ENCODE measurements around the gene RNF8.
A peak's percentile ranks its signal among the peaks of the same experiment; 100 is the strongest.
"Not testable (repeated sequence)": the region's sequence is repeated elsewhere in the genome, so short reads cannot be mapped to it uniquely, and the experiment has no call there.

Gene RNF8

GRCh38 chr6:37321516-37322415, 32.0 kb upstream of the RNF8 start:
- no peak for DNase-seq

GRCh38 chr6:37323580-37323979, 30.2 kb upstream of the RNF8 start:
- DNase-seq: peak; percentile 28

- DNase-seq: no peak
Measured at GRCh38 chr6:37324131-37325033, 29.4 kb upstream of the RNF8 start.

DNA sequence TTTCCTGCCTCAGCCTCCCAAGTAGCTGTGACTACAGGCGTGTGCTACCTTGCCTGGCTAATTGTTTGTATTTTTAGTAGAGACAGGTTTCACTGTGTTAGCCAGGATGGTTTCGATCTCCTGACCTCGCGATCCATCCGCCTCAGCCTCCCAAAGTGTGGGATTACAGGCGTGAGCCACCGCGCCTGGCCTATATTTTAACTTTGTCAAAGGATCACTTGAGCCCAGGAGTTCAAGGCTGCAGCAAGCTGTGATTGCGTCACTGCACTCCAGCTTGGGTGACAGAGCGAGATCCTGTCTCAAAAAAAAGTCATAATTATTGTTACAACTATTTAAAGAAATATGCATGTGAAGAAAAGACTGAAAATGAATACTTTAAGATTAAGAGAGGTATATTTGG, 23.4 kb upstream of the RNF8 start:
- not testable (repeated sequence) for DNase-seq

DNA sequence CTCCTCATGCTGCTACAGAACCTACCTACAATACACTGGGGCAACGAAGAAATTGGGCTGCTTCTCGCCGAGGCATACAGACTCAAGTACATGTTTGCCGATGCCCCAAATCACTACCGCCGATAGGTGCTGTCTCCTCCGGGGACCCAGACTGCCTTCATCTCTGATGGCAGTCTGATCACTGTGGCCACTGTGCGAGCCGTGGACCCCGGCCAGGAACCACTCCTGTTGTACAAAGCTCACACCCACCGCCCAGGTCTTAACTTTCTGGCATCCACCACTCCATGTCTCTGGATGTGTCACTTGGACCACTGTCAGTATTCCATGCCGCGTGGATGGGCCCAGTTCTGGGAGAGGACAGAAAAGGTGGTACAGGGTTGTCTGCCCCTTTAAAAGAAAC, 22.7 kb upstream of the RNF8 start:
- DNase-seq: no peak

DNA sequence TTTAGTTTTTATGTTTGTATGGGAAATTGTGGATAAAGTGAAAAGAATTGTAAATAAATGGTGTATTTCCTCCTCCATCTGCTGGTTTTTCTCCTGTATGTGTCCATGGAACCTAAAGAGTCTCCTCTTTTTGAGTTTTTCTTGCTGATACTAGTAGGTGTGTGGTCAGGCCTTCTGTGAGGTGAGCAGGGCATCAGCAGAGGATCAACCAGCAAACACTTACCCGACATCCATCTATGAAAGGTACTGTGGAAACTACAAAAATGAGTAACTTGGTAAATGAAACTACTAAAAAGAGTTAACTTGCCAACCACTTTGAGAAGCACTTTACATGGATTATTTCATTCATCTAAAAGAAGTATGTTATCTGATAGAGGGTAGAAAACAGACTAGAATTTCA, 20.9 kb upstream of the RNF8 start:
- no peak for DNase-seq

DNA sequence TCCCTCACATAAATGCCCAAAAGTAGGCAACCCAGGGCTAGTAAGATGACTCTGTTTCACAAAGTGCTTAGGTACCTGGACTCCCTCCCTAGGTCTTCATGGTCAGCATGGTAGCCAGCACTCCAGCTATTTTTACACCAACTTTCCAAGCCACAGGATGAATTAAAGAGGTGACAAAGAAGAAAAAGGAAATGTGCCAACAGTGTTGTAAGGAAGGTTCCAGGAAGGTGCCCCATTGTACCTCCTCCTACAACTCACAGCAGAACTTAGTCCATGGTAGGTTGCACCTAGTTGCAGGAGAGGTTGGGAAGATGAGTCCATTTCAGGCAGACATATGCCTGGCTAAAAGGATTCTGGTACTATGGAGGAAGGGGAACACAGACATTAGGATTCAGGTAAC, 19.7 kb upstream of the RNF8 start:
- no peak for DNase-seq

DNA sequence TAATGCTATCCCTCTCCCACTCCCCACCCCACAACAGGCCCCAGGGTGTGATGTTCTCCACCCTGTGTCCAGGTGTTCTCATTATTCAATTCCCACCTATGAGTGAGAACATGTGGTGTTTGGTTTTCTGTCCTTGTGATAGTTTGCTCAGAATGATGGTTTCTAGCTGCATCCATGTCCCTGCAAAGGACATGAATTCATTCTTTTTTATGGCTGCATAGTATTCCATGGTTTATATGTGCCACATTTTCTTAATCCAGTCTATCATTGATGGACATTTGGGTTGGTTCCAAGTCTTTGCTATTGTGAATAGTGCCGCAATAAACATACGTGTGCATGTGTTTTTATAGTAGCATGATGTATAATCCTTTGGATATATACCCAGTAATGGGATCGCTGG, 15.5 kb upstream of the RNF8 start:
- DNase-seq: not testable (repeated sequence)

DNA sequence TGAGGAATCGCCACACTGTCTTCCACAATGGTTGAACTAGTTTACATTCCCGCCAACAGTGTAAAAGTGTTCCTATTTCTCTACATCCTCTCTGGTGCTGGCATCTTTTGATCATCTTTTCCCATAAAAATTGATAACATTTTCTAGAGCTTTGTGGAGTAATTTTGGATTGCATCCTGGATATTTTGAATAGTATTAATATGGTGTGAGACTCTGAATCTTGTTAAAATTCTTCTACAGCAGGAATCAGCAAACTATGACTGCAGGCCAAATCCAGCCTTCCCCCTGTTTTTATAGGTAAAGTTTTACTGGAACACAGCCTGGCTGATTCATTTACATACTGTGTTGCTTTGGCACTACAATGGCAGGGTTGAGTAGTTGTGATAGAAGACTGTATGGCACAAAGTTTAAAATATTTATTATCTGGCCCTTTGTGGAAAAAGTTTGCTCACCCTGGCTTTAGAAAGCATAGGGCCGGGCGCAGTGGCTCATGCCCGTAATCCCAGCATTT, 15.0 kb upstream of the RNF8 start:
- no peak for DNase-seq

- no peak for DNase-seq
Measured at GRCh38 chr6:37339741-37340638, 13.8 kb upstream of the RNF8 start.

GRCh38 chr6:37340639-37340943, 13.2 kb upstream of the RNF8 start:
- DNase-seq: no peak

DNA sequence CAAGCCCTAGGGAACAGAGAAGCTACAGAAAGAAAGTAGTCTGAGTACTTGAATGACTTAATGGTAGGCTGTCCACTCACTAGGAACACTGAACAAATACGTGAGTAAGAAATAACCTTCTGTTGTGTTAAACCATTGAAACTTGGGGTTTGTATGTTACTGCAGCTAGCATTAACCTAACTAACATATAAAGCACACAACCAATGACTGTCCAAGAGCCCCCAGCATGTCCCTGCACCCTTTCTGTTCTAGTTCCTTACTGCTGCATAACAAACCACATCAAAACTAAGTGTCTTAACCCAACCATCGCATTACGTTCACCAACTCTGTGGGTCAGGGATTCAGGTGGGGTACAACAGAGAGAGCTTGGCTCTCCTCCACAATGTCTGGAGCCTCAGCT, 10.5 kb upstream of the RNF8 start:
- no peak for DNase-seq

- DNase-seq: no peak
Measured at GRCh38 chr6:37344308-37344707, 9.5 kb upstream of the RNF8 start.

DNA sequence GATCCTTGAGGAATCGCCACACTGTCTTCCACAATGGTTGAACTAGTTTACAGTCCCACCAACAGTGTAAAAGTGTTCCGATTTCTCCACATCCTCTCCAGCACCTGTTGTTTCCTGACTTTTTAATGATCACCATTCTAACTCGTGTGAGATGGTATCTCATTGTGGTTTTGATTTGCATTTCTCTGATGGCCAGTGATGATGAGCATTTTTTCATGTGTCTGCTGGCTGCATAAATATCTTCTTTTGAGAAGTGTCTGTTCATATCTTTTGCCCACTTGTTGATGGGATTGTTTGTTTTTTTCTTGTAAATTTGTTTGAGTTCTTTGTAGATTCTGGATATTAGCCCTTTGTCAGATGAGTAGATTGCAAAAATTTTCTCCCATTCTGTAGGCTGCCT, 8.0 kb upstream of the RNF8 start:
- DNase-seq: not testable (repeated sequence)

DNA sequence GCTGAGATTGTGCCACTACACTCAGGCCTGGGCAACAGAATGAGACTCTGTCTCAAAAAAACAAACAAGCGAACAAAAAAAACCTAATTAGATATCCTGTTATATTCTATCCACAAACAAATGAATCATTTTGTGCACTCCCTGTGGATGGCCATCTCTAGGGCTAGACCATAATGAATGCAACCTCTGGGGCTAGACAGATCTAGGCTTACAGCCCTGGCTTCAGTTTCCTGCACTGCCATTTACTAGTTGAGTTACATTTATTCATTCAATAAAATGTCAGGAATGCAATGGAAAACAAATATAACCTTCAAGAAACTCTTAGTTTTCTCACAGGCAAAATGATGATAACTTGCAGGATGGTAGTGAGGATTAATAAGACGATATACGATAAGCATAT, 6.6 kb upstream of the RNF8 start:
- no peak for DNase-seq

DNA sequence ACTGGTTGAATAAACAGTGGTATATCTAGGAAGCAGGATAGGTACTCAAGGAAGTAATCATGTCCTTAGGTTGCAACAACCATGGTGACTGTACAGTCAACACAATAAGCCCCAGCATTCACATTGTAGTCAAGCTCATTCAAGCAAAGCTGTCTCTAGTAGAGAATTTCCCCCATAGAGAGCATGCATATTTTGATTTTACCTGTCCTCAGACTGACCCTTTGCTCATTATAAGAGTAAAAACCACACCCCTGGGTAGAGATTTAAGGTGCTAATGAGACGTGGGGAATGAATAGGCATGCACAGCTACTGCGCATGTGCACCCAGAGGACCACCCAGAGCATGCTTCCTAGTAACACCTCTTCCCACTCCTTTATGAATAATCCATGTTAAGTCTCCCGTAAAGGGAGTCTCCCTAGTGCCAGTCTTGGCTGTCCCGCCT, 6.1 kb upstream of the RNF8 start:
- no peak for DNase-seq

DNA sequence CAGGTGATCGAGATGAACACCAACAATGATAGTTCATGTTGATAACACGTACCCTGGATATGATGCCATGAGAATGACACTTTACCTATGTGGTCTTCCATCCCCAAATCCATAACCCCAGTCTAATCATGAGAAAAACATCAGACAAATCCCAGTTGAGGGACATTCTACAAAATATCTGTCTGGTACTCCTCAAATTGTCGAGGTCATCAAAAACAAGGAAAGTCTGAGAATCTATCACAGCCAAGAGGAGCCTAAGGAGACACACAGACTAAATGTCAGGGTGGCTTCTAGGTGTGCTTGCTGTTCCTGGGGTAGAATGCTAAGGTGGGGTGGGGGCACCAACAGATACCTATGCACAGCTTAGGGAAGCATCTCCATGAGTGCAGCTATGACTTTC, 2.8 kb upstream of the RNF8 start:
- DNase-seq: no peak

- no peak for DNase-seq
Measured at GRCh38 chr6:37352384-37352783, 1.4 kb upstream of the RNF8 start.

- peak; percentile 23 for DNase-seq
Measured at GRCh38 chr6:37354526-37355384, 972 bp downstream of the RNF8 start.

- DNase-seq: no peak
Measured at GRCh38 chr6:37357288-37357687, 3.5 kb downstream of the RNF8 start.

DNA sequence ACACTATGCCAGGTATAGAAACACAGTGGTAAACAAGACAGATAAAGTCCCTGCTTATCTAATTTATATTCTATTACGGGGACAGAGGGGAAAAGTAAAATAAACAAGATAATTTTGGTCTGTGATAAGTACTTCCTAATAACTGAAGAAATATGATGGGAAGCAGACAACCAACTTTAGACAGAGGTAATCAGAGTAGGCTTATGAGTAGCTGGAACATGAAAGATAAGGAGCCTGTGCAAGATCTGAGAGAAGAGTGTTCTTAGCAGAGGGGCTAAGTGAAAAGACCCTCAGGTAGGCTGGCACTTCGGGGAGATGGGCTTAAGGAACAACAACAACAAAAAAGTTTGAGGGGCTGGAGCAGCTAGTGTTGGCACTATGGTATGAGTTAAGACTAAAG, 4.1 kb downstream of the RNF8 start:
- DNase-seq: no peak

DNA sequence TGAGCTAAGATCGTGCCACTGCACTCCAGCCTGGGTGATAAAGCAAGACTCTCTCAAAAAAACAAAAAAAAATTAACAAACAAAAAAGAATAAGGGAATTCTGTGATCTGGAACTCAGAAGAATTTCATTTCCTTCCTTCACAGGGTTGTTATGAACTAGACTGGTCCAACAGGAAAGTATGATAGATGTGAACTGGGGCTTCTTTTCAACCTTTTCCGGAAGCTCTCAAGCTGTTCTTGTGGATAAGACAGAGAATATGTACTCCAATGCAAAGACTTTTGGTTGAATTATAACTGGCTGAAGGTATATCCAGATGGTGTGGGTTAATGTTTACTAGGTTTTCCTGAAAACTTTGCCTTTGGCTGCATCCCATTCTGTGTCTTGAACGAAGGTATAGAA, 5.3 kb downstream of the RNF8 start:
- no peak for DNase-seq
